AG10803 (cell line): ENCODE measurements around the gene ATP2B2.

Experiments used
- DNase-seq: peaks from one replicate; pipeline ENCODE4 v3.0.0; 2010; ENCODE audit warnings: low read depth
- H3K4me3 ChIP-seq: 2 replicates; pipeline ENCODE4 v1.5.1; 2011; ENCODE audit warnings: mild to moderate bottlenecking, low read length, control low read depth
- CTCF ChIP-seq: conservative IDR thresholded peaks from 2 replicates; pipeline ENCODE4 v1.5.1; 2011; ENCODE audit warnings: mild to moderate bottlenecking, low read length, control low read depth, inconsistent platforms

ATP2B2 gene

GRCh38 chr3:10495003-10495402, 10.4 kb downstream of the ATP2B2 start:
- no peak overlapping the region for H3K4me3 ChIP-seq
- DNase-seq: no peak
- TF ChIP-seq CTCF: no peak

- no peak for DNase-seq
- H3K4me3 ChIP-seq: no peak overlapping the region
- TF ChIP-seq CTCF: no peak
Observed at GRCh38 chr3:10494180-10494579, 11.2 kb downstream of the ATP2B2 start.

- TF ChIP-seq CTCF: no peak
- no peak for DNase-seq
- no peak overlapping the region for H3K4me3 ChIP-seq
Observed at GRCh38 chr3:10493202-10493589, 12.2 kb downstream of the ATP2B2 start.

DNA sequence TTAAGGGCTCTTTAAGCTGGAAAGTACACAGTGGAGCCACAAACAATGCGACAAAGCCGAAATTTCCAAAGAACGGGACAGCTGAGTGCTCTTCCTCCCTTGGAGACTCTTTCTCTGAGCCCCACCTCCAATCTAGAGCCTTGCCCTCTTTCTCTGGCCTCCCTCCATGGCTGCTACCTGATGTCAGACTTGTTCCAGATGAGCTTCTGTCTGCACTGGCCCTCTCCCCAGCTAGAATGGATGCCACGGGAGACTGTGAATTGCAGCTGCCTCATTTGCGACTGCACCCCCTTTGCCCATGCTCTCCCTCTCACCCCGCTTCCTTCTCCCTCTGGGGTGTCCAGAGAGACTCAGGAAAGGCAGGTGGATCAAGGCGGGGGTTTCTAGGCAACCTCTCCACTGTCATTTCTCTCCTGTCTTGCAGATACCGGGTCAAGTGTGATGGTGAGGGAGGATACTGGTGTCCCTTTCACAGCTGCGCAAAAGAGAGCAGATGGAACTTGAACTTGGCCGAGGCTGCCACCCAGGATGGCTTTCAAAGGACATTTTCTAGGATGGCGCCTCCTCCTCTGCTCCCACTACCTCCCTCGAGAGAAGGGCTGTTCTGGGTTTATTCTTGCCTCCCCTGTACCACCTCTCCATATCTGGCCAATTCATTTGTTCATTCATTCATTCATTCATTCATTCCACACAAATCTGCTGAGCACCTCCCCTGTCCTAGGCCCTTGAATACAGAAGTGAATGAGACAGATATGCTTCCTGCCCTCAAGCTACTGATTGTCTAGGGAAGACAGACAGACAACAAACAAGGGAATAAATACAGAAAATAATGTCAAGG, 12.8 kb downstream of the ATP2B2 start:
- TF ChIP-seq CTCF: no peak
- no peak for DNase-seq
- H3K4me3 ChIP-seq: no peak overlapping the region

DNA sequence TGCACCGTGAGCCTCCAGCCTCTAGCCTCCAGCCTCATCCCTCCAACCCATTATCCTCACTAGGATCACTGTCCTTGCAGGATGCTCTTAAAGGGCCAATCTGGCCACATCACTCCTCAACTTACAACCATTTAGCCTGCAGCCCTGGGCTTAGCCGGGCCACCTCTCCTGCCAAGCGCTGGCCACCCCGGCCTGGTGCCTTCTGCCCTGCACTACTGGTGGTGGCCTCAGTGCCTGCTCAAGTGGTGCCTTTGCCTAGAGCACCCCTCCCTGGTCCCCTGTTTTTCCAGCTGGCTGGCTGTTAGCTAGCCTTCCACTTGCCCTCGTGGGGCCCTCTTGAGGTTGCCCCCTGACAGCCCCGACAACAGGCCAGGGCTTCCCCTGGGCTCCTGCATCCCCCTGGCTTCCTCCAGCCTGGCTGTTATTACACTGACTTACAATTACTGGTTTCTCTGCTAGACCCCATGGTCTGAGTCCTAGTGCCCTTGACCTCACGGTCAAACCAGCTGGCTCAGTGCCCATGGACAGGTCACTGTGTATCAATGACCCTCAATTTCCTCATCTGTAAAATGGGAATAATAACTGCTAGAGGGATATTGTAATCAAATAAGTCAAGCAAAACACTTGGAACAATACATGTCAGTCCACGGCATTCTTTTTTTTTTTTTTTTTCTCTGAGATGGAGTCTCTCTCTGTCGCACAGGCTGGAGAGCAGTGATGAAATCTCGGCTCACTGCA, 15.5 kb downstream of the ATP2B2 start:
- H3K4me3 ChIP-seq: no peak overlapping the region
- no peak for TF ChIP-seq CTCF
- DNase-seq: no peak

DNA sequence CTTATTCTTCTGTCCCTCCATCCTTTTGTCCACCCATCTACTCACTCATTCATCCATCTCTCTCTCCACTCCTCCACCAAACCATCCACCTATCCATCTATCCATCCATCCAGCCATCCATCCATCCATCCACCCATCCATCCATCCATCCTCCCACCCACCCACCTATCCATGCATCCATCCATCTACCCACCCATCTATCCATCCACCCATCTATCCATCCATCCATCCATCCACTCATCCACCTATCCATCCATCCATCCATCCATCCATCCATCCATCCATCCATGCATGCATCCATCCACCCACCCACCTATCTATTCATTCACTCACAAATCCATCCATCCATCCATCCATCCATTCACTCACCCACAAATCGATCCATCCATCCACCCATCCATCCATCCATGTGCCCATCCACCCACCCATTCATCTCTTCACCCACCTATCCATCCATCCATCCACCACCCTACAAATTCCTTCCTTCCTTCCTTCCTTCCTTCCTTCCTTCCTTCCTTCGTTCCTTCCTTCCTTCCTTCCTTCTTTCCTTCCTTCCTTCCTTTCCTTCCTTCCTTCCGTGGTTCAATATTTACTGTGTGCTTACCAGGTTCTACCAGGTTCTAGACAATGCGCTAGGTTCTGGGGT, 17.3 kb downstream of the ATP2B2 start:
- H3K4me3 ChIP-seq: no peak overlapping the region
- TF ChIP-seq CTCF: no peak
- DNase-seq: no peak
